Endothelial cell of umbilical vein (primary cell): ENCODE data around the gene KPNB1. TPM values are rescaled to one million over a fixed set of nuclear protein-coding genes. Genes with fewer than 3 reads are reported as not detected.

ENCODE experiments used
- BruUV-seq: library from RNA; stranded (reverse); fragments of 400-500 nt; replicated peaks from 2 replicates; lab custom pipeline; 2021; lab: Mats Ljungman, UMichigan
- CTCF ChIA-PET: fragments of 300-600, 350-600 bp; sonication (Branson Sonifier 250); formaldehyde crosslinking; loops from one replicate; lab custom pipeline; 2021; ENCODE audit warnings: antibody characterized with exemption, inconsistent platforms; lab: Charles Lee
- POLR2A ChIA-PET: fragments of 300-600, 350-600 bp; sonication (Branson Sonifier 250); formaldehyde crosslinking; loops from one replicate; lab custom pipeline; 2021; ENCODE audit warnings: antibody characterized with exemption, inconsistent platforms; lab: Charles Lee
- DNase-seq: peaks from one replicate; pipeline ENCODE4 v3.0.0-alpha.2; 2011; ENCODE audit warnings: low read depth, low spot score
- FAIRE-seq: peaks from 2 replicates; lab custom pipeline; 2011; peaks lifted over from hg19 to GRCh38; lab: Jason Lieb, UNC
- H2AFZ ChIP-seq: 2 replicates; pipeline ENCODE4 v1.6.0; 2012; ENCODE audit warnings: low read depth, low read length, control low read depth, inconsistent platforms
- H3K27ac ChIP-seq: 2 replicates; pipeline ENCODE4 v1.5.1; 2011; ENCODE audit warnings: low read depth, mild to moderate bottlenecking, control low read depth, low read length, moderate library complexity; ENCODE audit not compliant: insufficient read depth
- H3K27me3 ChIP-seq, 2 experiments: 2 replicates each; pipeline versions ENCODE4 v1.6.0 to v1.6.1; 2011; ENCODE audit warnings: low read length in 2 of 2, mixed read lengths in 1 of 2; ENCODE audit not compliant: control insufficient read depth in 2 of 2, insufficient read depth in 2 of 2
- H3K36me3 ChIP-seq, 2 experiments: 2 replicates in 1 of 2; 3 replicates in 1 of 2; pipeline ENCODE4 v1.5.1; 2011; ENCODE audit warnings: low read length in 2 of 2, mild to moderate bottlenecking in 1 of 2, moderate library complexity in 1 of 2; ENCODE audit not compliant: control insufficient read depth in 2 of 2, insufficient read depth in 2 of 2; ENCODE audit errors: extremely low read depth in 1 of 2
- H3K4me1 ChIP-seq: 3 replicates; pipeline ENCODE4 v1.5.1; 2011; ENCODE audit warnings: mild to moderate bottlenecking, low read length; ENCODE audit not compliant: control insufficient read depth, insufficient read depth; ENCODE audit errors: extremely low read depth
- H3K4me2 ChIP-seq: 2 replicates; pipeline ENCODE4 v1.6.1; 2011; ENCODE audit warnings: low read length, control low read depth, mixed read lengths; ENCODE audit not compliant: insufficient read depth
- H3K4me3 ChIP-seq, 3 experiments: fragments of 200-600 bp in 1 of 3; sonication (generic), shearing (Covaris generic) in 1 of 3; replicated peaks in 1 of 3; 2 replicates each; pipeline ENCODE4 v1.5.1; 2011 to 2016; ENCODE audit warnings: control low read depth in 3 of 3, low read length in 3 of 3, mild to moderate bottlenecking in 2 of 3, inconsistent platforms in 1 of 3, low read depth in 1 of 3, moderate library complexity in 1 of 3; ENCODE audit not compliant: insufficient read depth in 1 of 3
- H3K79me2 ChIP-seq: 2 replicates; pipeline ENCODE4 v1.6.0; 2012; ENCODE audit warnings: low read length, inconsistent platforms; ENCODE audit not compliant: control insufficient read depth, insufficient read depth
- H3K9ac ChIP-seq: replicated peaks from 2 replicates; pipeline ENCODE3; 2011; ENCODE audit warnings: low read length, control low read depth; ENCODE audit not compliant: insufficient read depth; ENCODE audit errors: extremely low read depth
- H3K9me1 ChIP-seq: replicated peaks from 3 replicates; pipeline ENCODE4 v1.6.0; 2011; ENCODE audit warnings: mild to moderate bottlenecking, low read length; ENCODE audit not compliant: control insufficient read depth, insufficient read depth; ENCODE audit errors: extremely low read depth
- H3K9me3 ChIP-seq: replicated peaks from 2 replicates; pipeline ENCODE4 v1.5.1; 2012; ENCODE audit warnings: low read length, inconsistent platforms; ENCODE audit not compliant: control insufficient read depth, insufficient read depth
- H4K20me1 ChIP-seq: replicated peaks from 2 replicates; pipeline ENCODE3; 2011; ENCODE audit warnings: mild to moderate bottlenecking, low read length; ENCODE audit not compliant: control insufficient read depth, insufficient read depth; ENCODE audit errors: extremely low read depth
- CTCF ChIP-seq, 2 donors: IDR thresholded peaks; 1 replicate in 1 of 2; 2 replicates in 1 of 2; pipeline ENCODE4 v1.5.1; 2011; ENCODE audit warnings: low read length in 2 of 2, mild to moderate bottlenecking in 2 of 2, moderate library complexity in 2 of 2, control low read depth in 1 of 2, inconsistent platforms in 1 of 2, low read depth in 1 of 2; ENCODE audit not compliant: insufficient read depth in 1 of 2; ENCODE audit errors: extremely low read depth in 1 of 2
- EZH2 ChIP-seq: IDR thresholded peaks from 2 replicates; pipeline ENCODE4 v1.6.1; 2012; ENCODE audit warnings: borderline replicate concordance, low read depth, mild to moderate bottlenecking, moderate library complexity, low read length, inconsistent platforms; ENCODE audit not compliant: severe bottlenecking
- FOS ChIP-seq: IDR thresholded peaks from 2 replicates; pipeline ENCODE4 v1.6.1; 2011; ENCODE audit warnings: mild to moderate bottlenecking, low read length, moderate library complexity, borderline replicate concordance; ENCODE audit not compliant: insufficient read depth
- GATA2 ChIP-seq: IDR thresholded peaks from 2 replicates; pipeline ENCODE4 v1.7.0; 2011; ENCODE audit warnings: low read depth, mild to moderate bottlenecking, moderate library complexity, mixed read lengths, low read length; ENCODE audit not compliant: insufficient read length, insufficient read depth
- JUN ChIP-seq: IDR thresholded peaks from 2 replicates; pipeline ENCODE4 v1.6.1; 2011; ENCODE audit warnings: borderline replicate concordance, low read depth; ENCODE audit not compliant: insufficient read length, insufficient read depth
- MAX ChIP-seq: IDR thresholded peaks from 2 replicates; pipeline ENCODE4 v1.6.1; 2011; ENCODE audit not compliant: insufficient read depth, insufficient read length
- MYC ChIP-seq: IDR thresholded peaks from one replicate; pipeline ENCODE4 v1.6.1; 2011; ENCODE audit warnings: mild to moderate bottlenecking, low read depth, low read length
- POLR2A ChIP-seq: IDR thresholded peaks from 2 replicates; pipeline ENCODE4 v1.6.1; 2012; ENCODE audit warnings: low read depth, mild to moderate bottlenecking, control low read depth, low read length
- POLR2AphosphoS5 ChIP-seq: IDR thresholded peaks from 2 replicates; pipeline ENCODE4 v1.6.1; 2012; ENCODE audit warnings: low read depth, mild to moderate bottlenecking, control low read depth, low read length, moderate library complexity; ENCODE audit not compliant: insufficient read depth
- dilution Hi-C: fragments of 300-500 bp; cut with MboI; formaldehyde crosslinking; loops from one replicate; pipeline ENCODE4 v1.15.0; 2019; ENCODE audit warnings: low sequenced_read_pairs; ENCODE audit not compliant: extremely low pct_ligation_motif_present
- intact Hi-C: fragments of 100-400 bp; cut with micrococcal nuclease; formaldehyde crosslinking; loops from one replicate; pipeline ENCODE4 v1.10.0; 2022
- polyA plus RNA-seq, 4 experiments: library from polyadenylated mRNA; depleted of rRNA in 3 of 4; stranded (reverse) in 3 of 4; unstranded in 1 of 4; fragments of >200 nt; gene quantifications; 2 replicates each; pipeline versions ENCODE4 v1.2.1 to v1.2.3, GENCODE V29; 2011 to 2012; ENCODE audit warnings: missing spikeins in 1 of 4
- total RNA-seq: library from RNA; stranded (reverse); gene quantifications from 2 replicates; pipeline ENCODE4 v1.2.3, GENCODE V29; 2021

The KPNB1 gene
- total and polyA plus RNA-seq, 2 donors (not counting 3 experiments of a cell fraction or from before 2014, with no cell fraction given): 119 to 495 TPM

DNA sequence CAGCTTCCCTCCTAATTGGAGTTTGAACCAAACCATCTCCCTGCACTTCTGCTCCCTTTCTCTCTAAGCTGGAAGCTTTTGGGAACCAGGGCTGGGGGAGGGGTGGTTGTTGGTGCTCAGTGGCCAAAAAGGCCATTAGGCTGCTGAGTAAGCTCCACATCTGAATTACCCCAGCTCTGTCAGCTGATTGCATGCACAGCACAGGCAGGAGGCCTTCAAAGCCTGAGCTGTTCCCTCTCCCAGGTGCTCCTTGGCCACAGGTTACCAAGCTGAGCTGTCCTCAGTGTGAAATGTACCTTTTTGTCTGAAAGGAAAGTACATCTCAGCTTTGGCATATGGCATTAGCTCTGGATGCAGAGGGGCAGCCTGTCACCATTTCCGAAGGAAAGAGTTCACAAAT, 38.0 kb downstream of the KPNB1 start:
- no TSS peak for BruUV-seq
- no peak for TF ChIP-seq MYC
- no peak for TF ChIP-seq JUN
- no peak for TF ChIP-seq EZH2
- TF ChIP-seq POLR2AphosphoS5: no peak
- TF ChIP-seq FOS: no peak
- TF ChIP-seq CTCF (IDR thresholded peaks at IDR 0.05; ENCODE audit: extremely low read depth in 1 of 2, insufficient read depth in 1 of 2, low read depth in 1 of 2, low read length in 2 of 2): no peak
- TF ChIP-seq MAX: no peak
- TF ChIP-seq POLR2A: no peak
- TF ChIP-seq GATA2: no peak
- intact Hi-C loops: loop anchor here (5.0 kb wide), 1 partner anchor 35 kb away; no protein-coding TSS in a partner anchor
- DNase-seq (no peak), FAIRE-seq (no peak)
- no peak overlapping the region for H3K9ac ChIP-seq
- no peak overlapping the region for H3K4me3 ChIP-seq
- H3K9me1 ChIP-seq: no peaks in the 10 kb centered on the region
- H3K27me3 ChIP-seq: no peaks in the 10 kb centered on the region
- dilution Hi-C loops: no loop called here
- CTCF ChIA-PET: interaction anchor here (1.0 to 1.9 kb wide), 5 partner anchors 9 to 24 kb away, joined by 3 to 8 read pairs (median 4); no protein-coding TSS in a partner anchor
- H4K20me1 ChIP-seq: peaks cover 2% of the 10 kb centered on the region
- no peaks in the 10 kb centered on the region for H3K9me3 ChIP-seq
- H3K36me3 ChIP-seq: peaks cover 4 to 7% of the 10 kb centered on the region in 2 experiments
- H3K79me2 ChIP-seq: no peaks in the 10 kb centered on the region
- POLR2A ChIA-PET: no interaction called here
- H3K27ac ChIP-seq: no peak overlapping the region
- peaks cover 35% of the 10 kb centered on the region for H3K4me1 ChIP-seq
- no peak overlapping the region for H3K4me2 ChIP-seq
- no peak overlapping the region for H2AFZ ChIP-seq
